Chondrocyte (in vitro differentiated cells): Measurements from ENCODE around the gene TNNI2. TPM values are rescaled to one million over a fixed set of nuclear protein-coding genes. Genes with fewer than 3 reads are reported as not detected.

Experiments used
- DNase-seq: peaks from one replicate; pipeline ENCODE4 v3.0.0; 2021; ENCODE audit warnings: mixed read lengths, low spot score
- H3K27ac Mint-ChIP-seq: one replicate; pipeline ENCODE4 v1.8.0; 2021; ENCODE audit warnings: mild to moderate bottlenecking, moderate library complexity, mixed read lengths; ENCODE audit not compliant: unreplicated experiment
- H3K27me3 Mint-ChIP-seq: 2 replicates; pipeline ENCODE4 v1.8.0; 2021; ENCODE audit warnings: low read depth, mixed read lengths
- H3K36me3 Mint-ChIP-seq: 2 replicates; pipeline ENCODE4 v1.8.0; 2021; ENCODE audit warnings: low read depth, mixed read lengths
- H3K4me1 Mint-ChIP-seq: 2 replicates; pipeline ENCODE4 v1.8.0; 2021; ENCODE audit warnings: low read depth, mild to moderate bottlenecking, mixed read lengths
- H3K4me3 Mint-ChIP-seq: one replicate; pipeline ENCODE4 v1.8.0; 2021; ENCODE audit warnings: mild to moderate bottlenecking, moderate library complexity, mixed read lengths; ENCODE audit not compliant: unreplicated experiment
- H3K9me3 Mint-ChIP-seq: 2 replicates; pipeline ENCODE4 v1.8.0; 2021; ENCODE audit warnings: low read depth, mixed read lengths
- total RNA-seq: library from RNA; stranded (reverse); gene quantifications from 3 replicates; pipeline ENCODE4 v1.2.1, GENCODE V29; 2021
- TF ChIP-seq, protein P1 (sequence below): fragments of 200-600 bp; sonication (generic); IDR thresholded peaks from 2 replicates; pipeline ENCODE4 v1.5.0; 2021; ENCODE audit warnings: antibody characterized with exemption, mild to moderate bottlenecking, moderate library complexity

Gene TNNI2
- total RNA-seq, 1 donor from 2014 or later = 1.3 TPM

DNA sequence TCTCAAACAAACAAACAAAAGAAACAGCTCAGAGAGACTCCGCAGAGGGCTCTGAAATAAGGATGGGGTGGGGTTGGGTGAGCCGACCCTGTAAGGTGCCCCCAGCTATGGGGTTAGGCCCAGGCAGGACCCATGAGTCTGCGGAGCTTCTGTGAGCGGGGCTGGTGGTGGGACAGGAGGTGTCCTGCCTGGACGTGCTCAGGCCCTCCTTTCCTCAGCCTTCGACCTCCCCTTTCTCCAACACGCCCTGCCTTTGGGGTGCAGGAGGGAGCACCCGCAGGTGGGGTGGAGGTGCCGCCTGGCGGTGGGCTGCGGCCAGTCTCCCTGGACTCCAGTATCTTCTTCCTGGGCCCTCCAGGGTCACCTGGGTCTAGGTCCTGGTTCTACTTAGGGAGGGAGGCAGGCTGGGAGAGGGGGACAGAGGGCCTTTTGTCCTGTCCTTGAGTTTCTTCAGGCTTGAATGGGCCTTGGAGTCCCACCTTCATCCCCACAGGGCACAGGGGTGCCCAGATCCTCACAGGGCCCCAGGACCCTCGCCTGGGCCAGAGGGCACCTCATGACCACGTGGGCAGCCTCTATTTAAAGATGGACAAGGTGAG lies 40.7 kb downstream of the TNNI2 start:
- Mint-ChIP-seq H3K9me3 (no peaks in the 10 kb centered on the region), H3K4me1 (peaks cover 33% of the 10 kb centered on the region), H3K27me3 (no peaks in the 10 kb centered on the region), H3K4me3 (no peak overlapping the region), H3K27ac (peak overlapping the region; percentile 32), H3K36me3 (no peaks in the 10 kb centered on the region)
- TF ChIP-seq, protein P1, sequence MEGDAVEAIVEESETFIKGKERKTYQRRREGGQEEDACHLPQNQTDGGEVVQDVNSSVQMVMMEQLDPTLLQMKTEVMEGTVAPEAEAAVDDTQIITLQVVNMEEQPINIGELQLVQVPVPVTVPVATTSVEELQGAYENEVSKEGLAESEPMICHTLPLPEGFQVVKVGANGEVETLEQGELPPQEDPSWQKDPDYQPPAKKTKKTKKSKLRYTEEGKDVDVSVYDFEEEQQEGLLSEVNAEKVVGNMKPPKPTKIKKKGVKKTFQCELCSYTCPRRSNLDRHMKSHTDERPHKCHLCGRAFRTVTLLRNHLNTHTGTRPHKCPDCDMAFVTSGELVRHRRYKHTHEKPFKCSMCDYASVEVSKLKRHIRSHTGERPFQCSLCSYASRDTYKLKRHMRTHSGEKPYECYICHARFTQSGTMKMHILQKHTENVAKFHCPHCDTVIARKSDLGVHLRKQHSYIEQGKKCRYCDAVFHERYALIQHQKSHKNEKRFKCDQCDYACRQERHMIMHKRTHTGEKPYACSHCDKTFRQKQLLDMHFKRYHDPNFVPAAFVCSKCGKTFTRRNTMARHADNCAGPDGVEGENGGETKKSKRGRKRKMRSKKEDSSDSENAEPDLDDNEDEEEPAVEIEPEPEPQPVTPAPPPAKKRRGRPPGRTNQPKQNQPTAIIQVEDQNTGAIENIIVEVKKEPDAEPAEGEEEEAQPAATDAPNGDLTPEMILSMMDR = no peak
- DNase-seq = peak; percentile 75

DNA sequence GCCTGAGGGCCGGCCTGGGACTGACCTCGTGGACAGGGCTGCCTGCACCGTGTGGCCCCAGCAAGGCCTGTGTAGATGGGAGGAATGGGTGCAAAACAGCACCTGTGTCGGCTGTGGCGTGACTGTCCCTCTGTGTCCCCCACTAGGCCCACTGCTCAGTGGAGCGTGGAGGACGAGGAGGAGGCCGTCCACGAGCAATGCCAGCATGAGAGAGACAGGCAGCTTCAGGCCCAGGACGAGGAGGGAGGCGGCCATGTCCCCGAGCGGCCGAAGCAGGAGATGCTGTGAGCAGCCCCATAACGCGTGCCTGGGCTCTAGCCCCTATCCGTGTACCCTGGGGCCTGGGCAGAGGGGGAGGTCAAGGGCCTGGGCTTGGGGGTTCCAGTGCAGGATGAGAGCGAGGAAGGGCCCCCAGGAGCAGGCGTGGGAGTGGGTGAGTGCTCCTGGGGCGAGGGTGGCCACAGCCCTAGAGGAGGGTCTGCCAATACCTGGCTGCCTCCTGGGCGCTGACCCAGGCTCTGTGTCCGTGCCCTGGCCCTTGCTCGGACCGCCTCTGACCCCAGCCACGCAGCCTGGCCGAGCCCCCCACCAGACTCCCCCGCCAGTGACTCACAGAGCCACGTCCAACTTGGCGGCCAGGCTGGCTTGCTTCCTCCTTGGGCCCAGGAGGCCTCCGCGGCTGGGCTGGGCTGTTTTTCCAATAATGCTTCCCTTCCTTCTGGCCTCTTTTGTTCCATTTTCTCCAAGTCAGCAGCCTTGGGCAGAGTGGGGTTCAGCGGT lies 41.4 kb downstream of the TNNI2 start:
- Mint-ChIP-seq H3K9me3 (no peaks in the 10 kb centered on the region), H3K27ac (peak overlapping the region; percentile 90), H3K4me1 (peaks cover 31% of the 10 kb centered on the region), H3K4me3 (no peak overlapping the region), H3K27me3 (no peaks in the 10 kb centered on the region), H3K36me3 (no peaks in the 10 kb centered on the region)
- peak; percentile 89 for DNase-seq
- TF ChIP-seq, protein P1 = no peak

DNA sequence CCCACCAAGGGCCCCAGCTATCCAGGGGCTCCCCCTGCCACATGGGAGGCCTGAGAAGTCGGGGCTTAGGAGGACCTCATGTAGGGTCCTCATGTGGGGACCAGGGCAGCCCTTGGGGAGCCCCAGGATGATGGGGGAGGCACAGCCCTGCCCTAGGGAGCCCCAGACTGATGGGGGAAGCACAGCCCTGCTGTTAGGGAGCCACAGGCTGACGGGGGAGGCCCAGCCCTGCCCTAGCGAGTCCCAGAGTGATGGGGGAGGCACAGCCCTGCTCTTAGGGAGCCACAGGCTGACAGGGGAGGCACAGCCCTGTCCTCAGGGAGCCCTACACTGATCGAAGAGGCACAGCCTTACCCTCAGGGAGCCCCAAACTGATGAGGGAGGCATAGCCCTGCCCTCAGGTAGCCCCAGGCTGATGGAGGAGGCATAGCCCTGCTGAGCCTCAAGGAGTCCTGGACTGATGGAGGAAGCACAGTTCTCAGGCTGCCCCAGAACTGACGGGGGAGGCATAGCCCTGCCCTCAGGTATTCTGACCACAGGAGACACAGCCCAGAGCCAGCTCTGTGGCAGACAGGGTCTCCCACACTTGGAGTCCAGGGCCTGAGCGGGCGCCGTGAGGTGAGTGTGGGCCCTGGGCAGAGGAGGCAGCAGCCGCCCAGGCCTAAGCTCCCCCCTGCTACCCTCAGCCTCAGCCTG lies 42.1 kb downstream of the TNNI2 start:
- peaks cover 26% of the 10 kb centered on the region for H3K4me1 Mint-ChIP-seq
- no peaks in the 10 kb centered on the region for H3K36me3 Mint-ChIP-seq
- no peaks in the 10 kb centered on the region for H3K9me3 Mint-ChIP-seq
- H3K27ac Mint-ChIP-seq = peak overlapping the region; percentile 90
- TF ChIP-seq, protein P1 = no peak
- peak; percentile 87 for DNase-seq
- H3K27me3 Mint-ChIP-seq = no peaks in the 10 kb centered on the region
- H3K4me3 Mint-ChIP-seq = no peak overlapping the region

DNA sequence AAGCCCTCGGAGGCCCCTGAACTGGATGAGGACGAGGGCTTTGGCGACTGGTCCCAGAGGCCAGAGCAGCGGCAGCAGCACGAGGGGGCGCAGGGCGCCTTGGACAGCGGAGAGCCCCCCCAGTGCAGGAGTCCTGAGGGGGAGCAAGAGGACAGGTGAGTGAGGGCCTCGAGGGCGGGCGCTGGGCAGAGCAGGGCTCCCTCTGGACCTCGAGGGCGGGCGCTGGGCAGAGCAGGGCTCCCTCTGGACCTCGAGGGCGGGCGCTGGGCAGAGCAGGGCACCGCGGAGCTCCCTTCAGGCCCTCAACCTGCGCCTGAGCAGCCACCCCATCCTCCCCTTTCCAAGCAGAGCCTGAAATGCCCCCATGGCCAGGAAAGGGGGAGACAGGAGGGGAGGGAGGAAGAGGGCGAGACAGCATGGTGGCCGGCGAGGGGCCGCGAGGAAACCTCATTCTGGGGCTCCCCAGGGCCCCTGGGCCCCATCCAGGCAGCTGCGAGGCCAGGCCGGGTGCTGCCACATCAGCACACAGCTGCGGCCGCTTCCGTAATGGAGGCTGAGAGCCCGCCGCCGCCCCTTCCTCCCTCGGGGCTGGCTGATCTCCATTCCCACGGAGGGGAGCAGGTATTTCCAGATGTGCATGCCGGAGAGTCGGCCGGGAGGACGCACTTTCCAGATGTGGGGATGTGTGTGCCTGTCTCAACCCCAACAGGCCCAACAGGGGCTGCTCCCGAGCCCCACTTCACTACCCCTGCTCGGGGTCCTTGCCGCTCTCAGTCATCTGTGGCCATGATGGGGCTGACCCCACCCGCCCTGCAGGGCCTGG lies 42.9 kb downstream of the TNNI2 start:
- peaks cover 19% of the 10 kb centered on the region for H3K4me1 Mint-ChIP-seq
- H3K9me3 Mint-ChIP-seq = no peaks in the 10 kb centered on the region
- peak; percentile 66 for DNase-seq
- no peaks in the 10 kb centered on the region for H3K36me3 Mint-ChIP-seq
- no peak overlapping the region for H3K4me3 Mint-ChIP-seq
- H3K27ac Mint-ChIP-seq = no peak overlapping the region
- no peaks in the 10 kb centered on the region for H3K27me3 Mint-ChIP-seq
- TF ChIP-seq, protein P1 = no peak
